CD4-positive, alpha-beta T cell treated with Interleukin-6 at 100 ng/mL for 8 hours (primary cell): ENCODE results near the gene SDHD.
A peak's percentile ranks its signal among the peaks of the same experiment; 100 is the strongest.
"Not testable (repeated sequence)": the region's sequence is repeated elsewhere in the genome, so short reads cannot be mapped to it uniquely, and the experiment has no call there.

Source experiments
- DNase-seq: peaks from one replicate; pipeline ENCODE4 v3.0.0-alpha.2; 2020; ENCODE audit warnings: mixed read lengths, low spot score

Gene SDHD

DNA sequence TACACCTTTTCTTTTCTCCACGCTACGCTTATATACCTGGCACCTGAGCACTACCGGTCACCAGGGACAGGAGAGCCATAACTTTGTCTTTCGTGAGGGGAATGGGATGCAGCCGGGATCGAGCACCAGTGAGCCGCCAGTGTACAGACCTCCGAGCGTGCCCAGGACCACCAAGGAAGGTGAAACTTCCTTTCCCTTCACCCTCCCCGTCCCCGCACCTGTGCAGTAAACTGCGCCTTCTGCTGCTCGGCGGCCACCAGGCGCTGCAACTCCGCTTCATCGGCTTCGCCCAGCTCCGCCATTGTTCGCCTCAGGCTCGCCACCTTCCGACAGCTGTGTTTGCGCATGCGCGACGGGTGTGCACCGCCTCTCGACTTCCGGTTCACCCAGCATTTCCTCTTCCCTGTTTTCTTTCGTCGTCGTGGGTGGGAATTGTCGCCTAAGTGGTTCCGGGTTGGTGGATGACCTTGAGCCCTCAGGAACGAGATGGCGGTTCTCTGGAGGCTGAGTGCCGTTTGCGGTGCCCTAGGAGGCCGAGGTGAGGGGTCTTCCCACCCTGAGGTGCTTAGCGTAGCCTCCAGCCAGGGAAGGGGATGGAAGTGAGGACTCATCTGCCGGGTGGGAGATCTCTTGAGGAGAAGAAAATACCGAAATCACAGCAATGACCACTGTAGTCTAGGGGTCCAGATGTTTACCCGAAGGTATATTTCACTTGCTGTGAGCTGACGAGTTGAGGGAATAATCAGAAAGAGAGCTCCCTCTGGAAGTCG lies at the start of gene SDHD, which contains the start of gene TIMM8B:
Gene SDHD (plus strand): TSS at position 452 of the 770 bp plus-strand sequence. CDS start 35 bp downstream, at position 487.
Gene TIMM8B (minus strand): TSS at position 335 of the 770 bp plus-strand sequence. CDS start 33 bp downstream, at position 302.
- DNase-seq, result peak; percentile 96

DNA sequence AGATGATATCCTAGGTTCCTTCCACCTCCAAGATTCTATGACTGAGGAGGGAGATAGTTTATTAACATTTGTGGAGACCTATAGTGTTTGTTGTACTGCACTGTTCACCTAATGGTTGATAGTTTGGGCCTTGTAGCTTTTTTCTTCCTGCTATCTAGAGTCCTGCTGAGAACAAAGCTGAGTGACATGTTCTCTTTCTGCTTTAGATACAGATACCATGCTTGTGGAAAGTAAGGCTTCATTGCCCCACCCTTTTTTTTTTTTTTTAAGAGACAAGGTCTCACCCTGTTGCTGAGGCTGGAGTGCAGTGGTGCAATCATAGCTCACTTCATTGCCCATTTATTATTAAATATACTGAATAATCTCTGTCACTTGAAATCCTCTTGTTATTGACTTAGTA lies 49.1 kb upstream of the SDHD start:
- DNase-seq, result no peak

DNA sequence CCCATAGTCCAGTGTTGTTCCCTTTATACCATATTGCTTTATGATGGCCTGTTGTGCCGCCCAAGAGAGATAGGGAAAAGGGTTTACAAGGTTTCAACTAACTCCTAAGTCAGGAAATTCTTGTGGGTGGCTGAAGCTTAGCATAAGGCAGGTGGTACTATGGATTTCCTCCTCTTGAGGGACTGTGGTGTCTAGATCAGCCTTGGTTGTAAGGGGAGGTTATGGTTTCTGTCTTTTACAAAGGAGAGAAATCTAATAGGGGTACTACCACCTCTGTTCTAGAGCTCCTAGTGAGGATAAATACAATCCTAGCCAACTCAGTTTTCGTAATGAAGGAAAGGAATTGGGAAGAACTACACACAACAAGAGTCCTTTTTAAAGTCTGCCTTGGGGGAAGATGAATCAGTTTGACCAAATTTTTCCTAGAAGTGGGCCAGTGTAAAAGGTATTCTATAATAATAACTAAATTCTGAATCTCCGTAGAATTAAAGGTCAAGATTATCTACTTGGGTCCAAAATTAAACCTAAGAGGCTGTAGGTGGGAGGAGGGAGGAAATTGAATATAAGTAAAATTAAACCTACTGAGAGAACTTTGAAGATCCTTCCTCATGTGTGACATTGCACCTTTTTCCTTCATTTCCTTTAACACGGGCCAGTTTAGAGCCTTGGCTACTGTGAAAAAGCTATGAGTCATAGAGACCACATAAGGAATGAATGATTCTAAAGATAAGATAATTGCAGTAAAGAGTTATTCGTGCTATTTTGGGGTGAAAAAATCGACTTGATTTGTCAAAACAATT lies 44.3 kb upstream of the SDHD start:
- DNase-seq, result no peak

DNA sequence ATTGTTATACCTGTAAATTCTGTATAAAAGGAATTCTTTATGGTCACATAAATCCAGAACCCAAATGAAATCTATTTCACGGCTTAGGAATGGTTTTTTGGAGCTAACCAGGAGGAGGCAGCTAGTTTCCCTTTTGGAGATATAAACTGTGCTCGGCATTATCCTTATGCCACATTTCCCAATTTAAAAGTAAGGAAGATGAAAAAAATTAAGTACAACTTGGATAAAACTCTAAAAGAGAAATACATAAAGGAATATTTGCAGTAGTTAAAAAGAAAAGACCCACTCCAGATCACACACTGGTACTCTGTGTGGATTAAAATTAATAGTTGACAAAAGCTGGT lies 43.7 kb upstream of the SDHD start:
- no peak for DNase-seq

DNA sequence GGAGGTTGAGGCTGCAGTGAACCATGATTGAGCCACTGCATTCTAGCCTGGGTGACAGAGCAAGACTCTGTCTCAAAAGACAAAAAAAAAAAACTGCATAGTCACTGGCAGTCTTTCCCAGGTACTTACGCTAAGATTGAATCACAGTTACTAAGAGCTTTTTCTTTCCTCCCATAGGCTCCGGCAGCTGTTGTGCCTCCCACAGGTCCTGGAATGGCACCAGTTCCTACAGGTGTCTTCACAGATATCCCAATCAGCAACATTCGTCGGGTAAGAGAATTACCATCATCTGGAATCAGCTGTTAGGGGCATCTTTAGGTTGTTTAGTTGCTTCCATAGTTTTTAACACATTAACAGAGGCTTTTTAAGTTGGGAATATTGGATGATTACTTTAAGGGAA lies 41.7 kb upstream of the SDHD start:
- DNase-seq, result no peak

DNA sequence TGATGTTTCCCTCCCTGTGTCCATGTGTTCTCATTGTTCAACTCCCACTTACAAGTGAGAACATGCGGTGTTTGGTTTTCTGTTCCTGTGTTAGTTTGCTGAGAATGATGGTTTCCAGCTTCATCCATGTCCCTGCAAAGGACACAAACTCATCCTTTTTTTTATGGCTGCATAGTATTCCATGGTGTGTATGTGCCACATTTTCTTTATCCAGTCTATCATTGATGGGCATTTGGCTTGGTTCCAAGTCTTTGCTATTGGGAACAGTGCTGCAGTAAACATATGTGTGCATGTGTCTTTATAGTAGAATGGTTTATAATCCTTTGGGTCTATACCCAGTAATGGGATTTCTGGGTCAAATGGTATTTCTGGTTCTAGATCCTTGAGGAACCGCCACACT lies 40.0 kb upstream of the SDHD start:
- DNase-seq, result not testable (repeated sequence)

DNA sequence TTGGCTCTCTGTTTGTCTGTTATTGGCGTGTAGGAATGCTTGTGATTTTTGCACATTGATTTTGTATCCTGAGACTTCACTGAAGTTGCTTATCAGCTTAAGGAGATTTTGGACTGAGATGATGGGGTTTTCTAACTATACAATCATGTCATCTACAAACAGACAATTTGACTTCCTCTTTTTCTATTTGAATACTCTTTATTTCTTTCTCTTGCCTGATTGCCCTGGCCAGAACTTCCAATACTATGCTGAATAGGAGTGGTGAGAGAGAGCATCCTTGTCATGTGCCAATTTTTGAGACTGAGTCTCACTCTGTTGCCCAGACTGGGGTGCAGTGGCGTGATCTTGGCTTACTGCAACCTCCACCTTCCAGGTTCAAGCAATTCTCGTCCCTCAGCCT lies 38.4 kb upstream of the SDHD start:
- DNase-seq, result not testable (repeated sequence)

DNA sequence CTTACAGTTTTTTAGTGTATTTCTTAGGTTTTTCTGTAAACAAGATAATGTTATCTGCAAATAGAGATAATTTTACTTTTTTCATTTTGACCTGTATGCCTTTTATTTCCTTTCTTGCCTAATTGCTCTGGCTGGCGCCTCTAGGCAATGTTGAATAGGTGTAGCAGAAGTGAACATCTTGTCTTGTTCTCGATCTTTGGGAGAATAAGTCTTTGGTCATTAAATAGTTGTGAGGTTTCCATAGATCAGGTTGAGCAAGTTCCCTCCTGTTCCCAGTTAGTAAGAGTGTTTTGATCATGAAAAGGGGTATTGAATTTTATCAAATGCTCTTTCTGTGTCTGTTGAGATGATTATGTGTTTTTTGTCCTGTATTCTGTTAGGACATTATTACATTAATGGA lies 36.9 kb upstream of the SDHD start:
- no peak for DNase-seq

DNA sequence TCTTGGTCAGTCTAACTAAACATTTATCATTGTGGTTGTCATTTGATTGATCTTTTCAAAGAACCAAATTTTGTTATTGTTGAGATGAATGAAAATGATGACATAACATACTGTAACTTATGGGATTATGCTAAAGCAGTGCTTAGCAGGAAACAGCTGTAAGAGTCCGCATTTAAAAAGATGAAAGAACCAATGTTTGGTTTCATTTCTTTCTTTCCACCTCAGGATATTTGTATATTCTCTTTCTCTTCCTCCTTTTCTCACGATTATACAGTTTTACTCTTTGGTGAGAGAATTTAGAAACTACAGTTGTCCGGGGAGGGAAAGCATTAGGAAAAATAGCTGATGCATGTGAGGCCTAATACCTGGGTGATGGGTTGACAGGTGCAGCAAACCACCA lies 36.0 kb upstream of the SDHD start:
- DNase-seq, result no peak

DNA sequence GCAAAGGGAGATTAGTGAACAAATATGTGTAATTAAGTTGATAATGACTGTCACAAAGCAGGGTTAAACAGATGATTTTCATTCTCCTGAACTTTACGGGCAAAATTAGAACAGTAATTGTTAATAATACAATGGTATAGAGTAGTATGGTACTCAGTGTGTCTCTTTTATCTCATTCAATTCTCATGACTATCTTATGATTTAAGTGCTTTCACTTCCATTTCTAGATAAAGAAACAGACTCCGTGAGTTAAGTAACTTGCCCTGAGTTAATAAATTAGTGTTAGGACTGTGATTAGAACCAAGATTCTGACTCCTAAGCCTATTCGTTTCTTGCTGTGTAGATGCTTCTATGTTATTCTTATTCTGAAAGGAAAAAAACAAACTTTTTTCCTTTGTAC lies 34.9 kb upstream of the SDHD start:
- no peak for DNase-seq

DNA sequence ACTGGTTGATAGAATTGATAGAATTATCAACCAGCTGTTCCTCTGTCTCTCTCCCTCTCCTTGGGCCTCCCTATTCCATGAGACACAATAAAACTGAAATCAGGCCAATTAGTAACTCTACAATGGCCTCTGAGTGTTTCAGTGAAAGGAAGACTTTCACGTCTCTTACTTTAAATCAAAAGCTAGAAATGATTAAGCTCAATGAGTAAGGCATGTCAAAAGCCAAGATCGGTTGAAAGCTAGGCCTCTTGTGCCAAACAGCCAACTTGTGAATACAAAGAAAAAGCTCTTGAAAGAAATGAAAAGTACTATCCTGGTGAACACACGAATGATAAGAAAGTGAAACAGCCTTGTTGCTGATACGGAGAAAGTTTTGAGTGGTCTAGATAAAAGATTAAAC lies 29.5 kb upstream of the SDHD start:
- DNase-seq, result no peak

DNA sequence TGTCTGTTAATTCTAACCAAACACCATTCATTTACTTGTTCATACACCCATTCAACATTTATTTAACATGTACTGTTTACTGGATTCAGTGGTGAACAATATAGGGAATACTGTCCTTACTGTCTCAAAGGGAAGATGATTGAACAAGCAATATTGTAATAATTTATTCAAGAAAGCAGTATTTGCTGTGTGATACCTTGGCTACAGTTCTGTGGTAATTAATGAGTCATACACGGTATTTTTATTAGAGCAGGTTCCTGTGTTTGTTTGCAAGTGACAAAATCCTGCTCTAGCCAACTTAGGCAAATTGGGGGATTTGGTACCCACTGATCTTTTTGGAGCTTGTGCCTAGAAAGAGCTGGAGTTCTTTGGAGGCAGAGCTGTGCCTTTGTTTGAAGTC lies 28.6 kb upstream of the SDHD start:
- no peak for DNase-seq

DNA sequence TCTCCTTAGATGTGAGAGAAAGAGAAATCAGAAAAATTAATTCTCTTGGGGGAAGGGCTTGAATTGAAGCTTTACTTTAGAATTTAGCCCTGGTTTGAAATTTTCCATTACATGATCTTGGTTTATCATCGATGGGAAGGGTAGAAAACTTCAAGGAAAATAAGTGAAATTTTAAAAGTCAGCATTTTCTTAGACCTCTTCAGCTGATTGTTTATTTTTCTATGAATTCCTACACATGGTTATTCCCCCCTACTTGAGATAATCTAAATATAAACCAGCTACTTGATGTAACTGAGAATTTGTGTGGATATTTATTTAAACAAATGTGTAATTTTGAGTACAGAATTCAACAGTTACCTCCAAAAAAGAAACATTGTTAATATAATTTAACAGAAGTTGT lies 23.8 kb upstream of the SDHD start:
- DNase-seq, result no peak

DNA sequence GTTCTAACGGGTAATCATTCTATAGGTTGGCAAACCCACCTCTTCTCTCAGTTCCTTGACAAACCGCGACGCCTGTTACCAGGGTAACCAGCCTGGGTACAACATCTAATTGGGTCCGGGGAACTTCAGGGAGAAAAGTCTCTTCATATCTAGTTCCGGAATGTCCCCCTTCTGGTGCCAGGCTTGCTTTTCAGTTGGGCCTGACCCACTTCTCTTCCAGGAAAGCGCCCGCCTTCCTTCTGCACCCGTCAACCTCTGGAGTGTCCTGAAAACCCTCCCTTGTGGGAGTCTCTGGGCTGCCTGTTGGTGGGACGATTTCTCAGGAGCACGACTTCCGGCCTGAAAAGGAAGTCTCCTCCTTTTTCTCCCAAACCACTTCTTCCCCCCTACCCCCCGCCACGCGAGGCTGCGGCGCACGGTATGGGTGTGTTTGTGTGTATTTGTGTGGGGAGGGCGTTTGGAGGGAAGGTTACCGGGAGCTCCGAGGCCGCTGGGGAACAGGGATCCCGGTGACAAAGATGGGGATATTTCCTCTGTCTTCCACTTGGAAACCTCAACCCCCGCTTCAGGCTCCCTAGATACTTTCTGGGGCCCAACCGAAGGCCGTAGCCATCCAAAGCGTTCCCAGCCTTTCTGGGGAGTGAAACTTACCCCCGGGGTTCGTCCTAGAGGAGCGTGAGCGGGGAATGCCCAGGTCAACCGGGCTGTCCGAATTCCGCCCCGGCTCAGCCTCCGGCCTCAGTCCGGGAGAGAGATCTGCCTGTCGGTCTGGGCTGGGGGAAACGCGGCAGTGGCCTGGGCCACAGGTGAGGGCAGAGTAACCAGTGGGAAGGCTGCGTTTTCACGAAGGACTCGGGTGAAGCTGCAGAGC lies 12.5 kb upstream of the SDHD start, which contains the start of the genes NKAPD1 and PIH1D2:
Gene NKAPD1 (plus strand): TSS at position 359 of the 871 bp plus-strand sequence. CDS start 1,276 bp downstream, outside the sequence.
Gene PIH1D2 (minus strand): TSS at position 77 of the 871 bp plus-strand sequence. CDS start 843 bp downstream, outside the sequence.
- DNase-seq, result peak; percentile 74

DNA sequence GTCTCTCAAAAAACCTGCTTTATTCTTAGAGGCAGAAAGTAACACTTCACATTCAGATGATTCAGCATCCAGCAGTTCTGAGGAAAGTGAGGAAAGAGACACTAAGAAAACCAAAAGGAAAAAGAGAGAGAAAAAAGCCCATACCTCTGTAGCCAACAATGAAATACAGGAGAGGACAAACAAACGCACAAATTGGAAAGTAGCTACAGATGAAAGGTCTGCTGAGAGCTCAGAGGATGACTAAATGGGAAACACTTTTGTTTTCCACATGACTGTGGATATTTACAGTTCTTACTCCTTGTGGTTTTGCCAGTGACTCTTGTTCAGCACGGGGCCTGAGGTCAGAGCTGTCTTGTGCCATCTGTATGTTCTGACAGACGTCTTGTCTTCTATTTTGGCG lies 3.9 kb upstream of the SDHD start:
- DNase-seq, result no peak

DNA sequence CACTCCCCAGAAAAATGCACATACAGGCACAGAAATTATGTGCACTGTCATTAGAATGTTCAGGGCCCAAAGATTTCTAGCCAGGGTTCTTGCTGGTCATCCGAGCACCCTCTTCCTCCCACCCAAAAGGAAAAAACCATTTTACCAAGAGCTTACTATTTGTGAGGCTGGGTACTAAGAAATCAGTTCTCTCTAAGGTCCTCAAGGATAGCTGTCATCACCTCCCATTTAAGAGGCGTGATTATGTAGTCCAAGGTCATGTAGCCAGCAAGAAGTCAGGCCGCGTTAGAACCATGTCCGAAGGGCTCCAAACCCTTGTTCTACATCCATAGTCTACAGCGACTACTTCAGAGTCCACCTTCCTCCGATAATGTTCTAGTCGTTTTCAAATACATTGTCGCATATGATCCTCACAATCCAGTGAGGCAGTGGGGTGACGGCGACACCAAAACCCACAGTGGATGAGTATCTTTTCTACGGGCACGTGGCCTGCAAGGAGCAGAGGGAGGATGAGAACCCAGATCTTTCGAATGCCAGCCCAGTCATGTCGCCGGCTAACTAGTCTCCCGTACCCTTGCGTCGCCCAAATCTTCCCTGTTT lies 751 bp upstream of the SDHD start:
- DNase-seq, result no peak

DNA sequence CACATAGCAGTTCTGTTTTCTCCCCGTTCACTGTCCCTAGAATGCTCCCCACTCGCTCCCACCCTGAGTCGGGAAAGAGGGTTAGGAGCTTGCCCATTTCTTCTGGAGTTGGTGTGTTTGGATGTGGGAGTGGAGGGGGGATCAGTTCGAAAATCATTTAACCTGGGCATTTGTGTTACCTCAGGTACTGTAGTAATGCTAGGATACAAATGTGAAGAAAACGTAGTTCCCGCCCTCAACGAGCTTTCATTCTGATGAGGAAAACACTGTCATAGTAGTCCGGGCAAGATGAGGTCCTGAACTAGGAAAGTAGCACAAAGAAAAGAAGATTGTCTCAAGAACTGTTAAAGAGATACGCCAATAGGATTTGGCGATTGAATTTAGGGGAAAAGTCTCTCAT lies 539 bp downstream of the SDHD start:
- no peak for DNase-seq

DNA sequence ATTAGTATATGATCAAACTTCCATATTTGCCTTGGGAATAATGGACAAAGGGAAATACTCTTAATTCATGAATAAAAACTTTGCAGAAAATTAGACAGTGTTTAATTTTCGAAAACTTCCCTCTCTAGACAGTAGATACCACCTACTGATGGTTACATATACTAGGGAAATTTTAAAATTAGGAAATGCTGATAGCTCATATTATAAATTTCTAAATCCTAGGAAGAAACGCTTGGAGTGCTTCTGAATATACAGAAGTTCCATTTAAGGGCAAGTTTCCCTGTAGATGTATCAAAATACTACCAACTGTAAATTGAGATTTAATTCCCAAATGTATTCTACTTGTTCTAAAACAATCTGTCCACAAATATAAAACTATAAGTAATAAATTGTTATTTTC lies 8.6 kb downstream of the SDHD start:
- DNase-seq, result not testable (repeated sequence)

DNA sequence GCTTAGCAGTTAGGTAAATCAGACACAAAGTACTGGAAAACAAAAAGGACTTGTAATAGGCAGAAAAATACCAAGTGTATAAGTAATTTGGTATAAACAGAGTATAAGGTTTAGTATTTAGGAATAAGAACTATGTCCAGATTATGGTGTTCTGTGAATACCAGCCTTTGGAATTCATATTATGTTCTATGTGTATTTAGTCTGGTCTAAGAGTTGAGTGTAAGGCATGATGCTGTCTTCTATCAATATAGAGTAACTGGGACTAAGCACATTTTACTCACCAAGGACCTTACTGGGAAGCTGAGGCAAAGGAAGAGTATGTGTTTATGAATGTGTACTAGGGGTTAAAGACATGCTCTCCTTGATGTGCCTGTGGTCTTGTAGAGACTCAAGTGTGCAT lies 9.5 kb downstream of the SDHD start:
- DNase-seq, result no peak

DNA sequence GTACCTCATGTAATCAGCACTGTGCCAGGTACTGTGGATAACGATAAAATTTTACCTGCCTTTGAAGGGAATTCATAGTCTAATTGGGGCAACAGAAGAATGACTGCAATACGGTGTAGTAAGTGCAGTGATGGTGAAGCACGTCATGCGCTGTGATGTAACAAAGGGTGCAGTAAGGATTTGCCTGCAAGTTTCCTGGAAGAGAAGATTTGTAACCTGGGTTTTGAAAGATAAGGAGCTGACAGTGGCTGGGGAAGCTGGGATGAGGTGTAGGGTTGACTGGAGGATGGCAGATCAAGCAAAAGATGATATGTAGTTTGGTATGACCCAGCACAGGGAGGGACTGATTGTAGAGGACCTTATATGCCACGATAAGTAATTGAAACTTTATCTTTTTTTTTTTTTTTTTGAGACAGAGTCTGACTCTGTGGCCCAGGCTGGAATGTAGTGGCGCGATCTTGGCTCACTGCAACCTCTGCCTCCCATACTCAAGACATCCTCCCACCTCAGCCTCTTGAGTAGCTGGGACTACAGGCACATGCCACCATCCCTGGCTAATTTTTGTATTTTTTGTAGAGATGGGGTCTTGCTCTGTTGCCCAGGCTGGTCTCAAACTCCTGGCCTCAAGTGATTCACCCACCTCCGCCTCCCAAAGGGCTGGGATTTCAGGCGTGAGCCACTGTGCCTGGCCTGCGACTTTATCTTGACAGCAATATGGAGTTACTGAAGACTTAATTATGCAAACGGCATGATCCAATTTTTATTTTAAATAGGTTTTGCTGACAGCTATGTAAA lies 11.3 kb downstream of the SDHD start:
- no peak for DNase-seq

DNA sequence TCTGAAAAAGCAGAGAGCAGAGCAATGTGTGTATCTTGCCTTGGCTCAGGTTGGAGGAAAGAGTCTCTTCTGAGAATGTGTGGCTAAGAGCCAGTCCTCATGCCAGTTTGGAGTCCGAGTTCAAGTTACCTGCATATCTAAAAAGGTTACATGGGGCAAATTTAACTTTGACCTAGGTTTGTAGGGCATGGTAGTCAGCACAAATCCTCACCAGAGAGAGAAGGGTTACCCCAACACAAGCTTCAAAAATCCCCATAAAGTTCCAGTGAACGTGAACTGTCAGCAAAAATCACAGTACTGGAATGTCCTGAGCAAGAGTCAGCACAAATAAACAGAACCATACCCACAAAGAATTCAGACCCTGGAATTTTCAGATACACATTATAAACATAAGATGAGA lies 13.8 kb downstream of the SDHD start:
- no peak for DNase-seq
